Measurements from ENCODE around the gene CHRFAM7A.
"Not testable (repeated sequence)": the region's sequence is repeated elsewhere in the genome, so short reads cannot be mapped to it uniquely, and the experiment has no call there.

CHRFAM7A gene

GRCh38 chr15:30392766-30393663, at the start of gene CHRFAM7A:
Gene CHRFAM7A, minus strand, starts transcription at chr15:30393540. Its CDS starts 10,189 bp downstream, at chr15:30383351.
- not testable (repeated sequence) for DNase-seq (ENCODE audit: low read depth)
- H3K4me3 ChIP-seq (replicated peaks; ENCODE audit: low read depth, low read length): peak within 1 kb of the TSS; percentile 25

- H3K4me3 ChIP-seq (replicated peaks; ENCODE audit: low read depth, low read length); DNase-seq (ENCODE audit: low read depth): not testable (repeated sequence)
These were observed 45.0 kb upstream of the CHRFAM7A start for GRCh38 chr15:30438348-30438747.

- not testable (repeated sequence) for DNase-seq (ENCODE audit: low read depth); H3K4me3 ChIP-seq (replicated peaks; ENCODE audit: low read depth, low read length)
These were observed 42.5 kb upstream of the CHRFAM7A start for GRCh38 chr15:30435878-30436277.

DNA sequence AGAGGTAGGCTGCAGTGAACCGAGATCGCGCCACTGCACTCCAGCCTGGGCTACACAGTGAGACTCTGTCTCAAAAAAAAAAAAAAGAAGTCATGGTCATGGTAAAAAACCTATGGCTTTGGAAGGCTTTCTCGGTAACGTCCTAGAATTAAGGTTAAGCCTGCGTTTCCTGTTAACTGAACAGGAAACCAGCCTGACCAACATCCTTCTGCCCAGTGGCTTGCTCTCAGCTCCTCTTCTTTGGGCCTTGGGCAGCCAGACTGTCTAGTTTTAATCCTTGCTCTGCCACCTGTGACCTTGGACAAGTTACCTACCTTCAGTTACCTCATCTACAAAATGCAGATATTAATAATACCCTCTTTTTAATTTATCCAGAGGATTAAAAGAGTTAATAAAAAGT, 27.4 kb upstream of the CHRFAM7A start:
- H3K4me3 ChIP-seq (replicated peaks; ENCODE audit: low read depth, low read length): not testable (repeated sequence)

DNA sequence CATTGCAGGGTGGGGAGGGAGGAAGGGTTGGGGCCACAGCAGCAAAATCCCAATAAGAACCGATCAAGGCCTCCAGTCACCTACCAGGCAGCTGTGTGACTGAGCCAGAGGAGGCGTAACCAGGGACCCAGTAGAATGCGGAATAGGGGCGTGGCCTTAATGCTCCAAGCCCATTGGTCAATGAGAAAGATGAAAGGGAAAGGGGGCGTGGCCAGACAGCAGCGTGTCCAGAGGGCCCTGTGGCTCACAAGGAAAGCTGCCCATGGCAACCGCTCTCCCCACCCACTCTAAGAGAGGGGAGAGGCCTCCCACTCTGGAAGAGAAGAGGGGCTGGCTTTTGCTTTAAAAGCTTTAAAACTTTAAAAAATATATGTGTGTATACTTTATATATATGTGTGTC, 20.8 kb upstream of the CHRFAM7A start, which contains the start of gene GOLGA8R:
Gene GOLGA8R (minus strand): TSS at position 101 of the 400 bp plus-strand sequence. CDS start 98 bp downstream, at position 3.
- H3K4me3 ChIP-seq (replicated peaks; ENCODE audit: low read depth, low read length); DNase-seq (ENCODE audit: low read depth): not testable (repeated sequence)

More for the DNA sequence above, 27.4 kb upstream of the CHRFAM7A start:
- DNase-seq (ENCODE audit: low read depth): not testable (repeated sequence)

GRCh38 chr15:30407636-30408035, 14.3 kb upstream of the CHRFAM7A start:
- H3K4me3 ChIP-seq (replicated peaks; ENCODE audit: low read depth, low read length); DNase-seq (ENCODE audit: low read depth): not testable (repeated sequence)

DNA sequence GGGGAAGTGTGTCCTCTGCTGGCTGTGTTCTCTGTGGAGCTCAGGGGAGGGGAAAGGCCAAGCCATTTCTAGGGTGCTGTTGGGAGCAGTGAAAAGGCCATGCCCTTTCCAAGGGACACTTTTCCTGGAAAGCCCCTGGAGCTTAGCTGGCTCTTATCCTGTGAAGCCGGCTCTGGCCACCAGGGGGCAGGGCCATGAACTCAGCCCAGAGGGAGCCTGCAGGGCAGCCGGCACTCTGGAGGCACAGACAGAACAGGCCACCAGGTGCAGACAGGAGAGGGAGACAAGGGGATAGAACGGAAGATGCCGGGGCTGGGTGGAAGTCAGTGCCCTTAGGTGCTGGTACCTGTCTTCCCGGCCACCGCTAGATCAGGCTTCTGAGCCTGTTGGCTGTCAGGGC, 5.6 kb upstream of the CHRFAM7A start:
- DNase-seq (ENCODE audit: low read depth); H3K4me3 ChIP-seq (replicated peaks; ENCODE audit: low read depth, low read length): not testable (repeated sequence)

DNA sequence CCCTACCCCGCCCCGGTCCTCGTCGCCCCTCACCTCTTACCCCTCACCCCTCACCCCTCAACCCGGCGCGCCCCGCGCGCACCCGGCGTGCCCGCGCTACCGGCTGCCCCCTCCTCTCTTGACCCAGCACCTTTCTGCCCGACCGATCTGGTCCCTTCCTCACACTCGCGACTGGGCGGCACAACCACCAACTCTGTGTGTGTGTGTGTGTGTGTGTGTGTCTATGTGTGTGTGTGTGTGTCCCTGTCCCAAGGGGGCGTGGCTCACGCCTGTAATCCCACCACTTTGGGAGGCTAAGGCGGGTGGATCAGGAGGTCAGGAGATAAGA, 288 bp upstream of the CHRFAM7A start:
- not testable (repeated sequence) for H3K4me3 ChIP-seq (replicated peaks; ENCODE audit: low read depth, low read length)

DNA sequence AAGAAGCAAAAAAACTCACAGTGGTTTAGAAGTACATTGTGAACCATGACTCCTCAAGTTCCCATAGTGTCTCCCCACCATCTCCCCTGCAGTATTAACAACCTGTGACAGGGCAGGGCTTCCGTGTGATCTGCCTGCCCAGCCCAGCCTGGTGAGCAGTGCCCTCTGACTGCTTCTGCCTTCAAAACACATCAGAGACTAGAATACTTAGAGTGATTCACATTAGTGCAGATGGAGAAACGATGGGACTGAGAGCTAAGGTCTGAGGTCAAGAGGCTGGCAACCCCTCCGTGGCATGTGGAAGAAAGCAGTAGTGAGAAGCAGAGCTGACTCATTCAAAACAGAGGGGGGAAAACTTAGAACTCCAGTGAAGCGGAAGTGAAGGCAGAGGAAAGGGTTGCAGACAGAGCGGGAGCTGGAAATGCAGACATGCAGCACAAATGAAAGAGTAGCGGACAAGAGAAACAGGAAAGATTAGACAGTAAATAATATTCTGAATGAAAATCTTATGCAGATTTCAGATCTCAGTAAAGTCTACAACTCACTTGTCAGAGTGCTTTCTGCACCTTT, 6.9 kb downstream of the CHRFAM7A start:
- not testable (repeated sequence) for DNase-seq (ENCODE audit: low read depth); H3K4me3 ChIP-seq (replicated peaks; ENCODE audit: low read depth, low read length)

More for the DNA sequence above, 288 bp upstream of the CHRFAM7A start:
- not testable (repeated sequence) for DNase-seq (ENCODE audit: low read depth)

- DNase-seq (ENCODE audit: low read depth): not testable (repeated sequence)
These were observed 16.3 kb downstream of the CHRFAM7A start for GRCh38 chr15:30377082-30377413.

GRCh38 chr15:30376375-30377081, 16.8 kb downstream of the CHRFAM7A start:
- DNase-seq (ENCODE audit: low read depth); H3K4me3 ChIP-seq (replicated peaks; ENCODE audit: low read depth, low read length): not testable (repeated sequence)

More at GRCh38 chr15:30377082-30377413, 16.3 kb downstream of the CHRFAM7A start:
- H3K4me3 ChIP-seq (replicated peaks; ENCODE audit: low read depth, low read length): not testable (repeated sequence)

- not testable (repeated sequence) for H3K4me3 ChIP-seq (replicated peaks; ENCODE audit: low read depth, low read length); DNase-seq (ENCODE audit: low read depth)
These were observed 17.5 kb downstream of the CHRFAM7A start for GRCh38 chr15:30375872-30376271.

DNA sequence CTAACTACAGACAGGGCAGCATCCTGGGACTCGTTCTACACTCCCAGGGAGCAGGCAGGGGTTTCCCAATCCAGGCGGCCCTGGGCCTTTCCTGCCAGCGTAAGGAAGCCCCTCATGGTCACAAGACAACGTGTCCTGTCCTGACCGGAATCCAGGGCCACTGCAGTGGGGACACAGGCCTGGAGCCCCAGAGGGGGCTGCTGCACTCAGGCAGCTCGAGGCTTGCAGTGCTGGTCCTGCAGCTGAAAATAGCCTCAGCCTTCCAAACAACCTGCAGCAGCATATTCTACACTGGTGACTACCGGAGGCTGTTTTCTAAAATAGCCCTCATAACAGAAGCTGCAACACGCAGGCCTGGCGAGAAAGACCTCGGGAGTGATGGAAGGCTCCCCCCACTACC, 18.5 kb downstream of the CHRFAM7A start:
- not testable (repeated sequence) for DNase-seq (ENCODE audit: low read depth); H3K4me3 ChIP-seq (replicated peaks; ENCODE audit: low read depth, low read length)

DNA sequence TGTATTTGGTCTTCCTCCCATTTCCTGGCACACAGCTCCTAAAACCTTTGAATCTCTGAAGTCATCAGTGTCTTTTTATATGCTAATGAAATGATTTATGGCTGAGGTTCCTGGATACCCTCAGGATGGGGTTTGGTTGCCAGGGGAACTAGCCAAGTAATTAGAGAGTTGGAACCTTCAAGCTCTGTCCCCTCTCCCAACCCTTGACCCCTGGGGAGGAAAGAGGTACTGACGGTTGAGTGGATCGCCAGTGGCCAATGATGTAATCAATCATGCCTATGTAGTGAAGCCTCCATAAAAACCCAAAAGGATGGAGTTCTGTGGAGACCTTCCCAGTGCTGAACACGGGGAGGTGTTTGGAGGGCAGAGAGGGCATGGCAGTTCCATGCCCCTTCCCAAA, 25.1 kb downstream of the CHRFAM7A start:
- H3K4me3 ChIP-seq (replicated peaks; ENCODE audit: low read depth, low read length); DNase-seq (ENCODE audit: low read depth): not testable (repeated sequence)

DNA sequence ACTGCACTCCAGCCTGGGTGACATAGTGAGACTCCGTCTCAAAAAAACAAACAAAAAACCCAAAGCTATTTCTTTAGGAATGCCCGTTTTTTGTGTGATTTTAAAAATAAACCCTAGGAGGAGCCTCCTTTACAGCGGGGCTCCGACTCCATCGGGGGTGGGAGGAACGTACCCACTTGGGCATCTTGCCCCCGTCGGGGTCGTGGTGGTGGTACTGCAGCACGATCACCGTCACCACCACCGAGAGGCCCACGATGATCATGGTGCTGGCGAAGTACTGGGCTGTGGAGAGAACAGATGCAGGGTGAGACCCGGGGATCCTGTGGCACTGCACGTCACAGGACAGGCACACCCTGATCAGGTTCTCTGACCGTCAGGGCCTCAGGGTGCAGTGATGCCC, 26.1 kb downstream of the CHRFAM7A start:
- DNase-seq (ENCODE audit: low read depth); H3K4me3 ChIP-seq (replicated peaks; ENCODE audit: low read depth, low read length): not testable (repeated sequence)

- H3K4me3 ChIP-seq (replicated peaks; ENCODE audit: low read depth, low read length); DNase-seq (ENCODE audit: low read depth): not testable (repeated sequence)
These were observed 31.9 kb downstream of the CHRFAM7A start for GRCh38 chr15:30361404-30361803.

GRCh38 chr15:30360990-30361389, 32.4 kb downstream of the CHRFAM7A start:
- DNase-seq (ENCODE audit: low read depth); H3K4me3 ChIP-seq (replicated peaks; ENCODE audit: low read depth, low read length): not testable (repeated sequence)

DNA sequence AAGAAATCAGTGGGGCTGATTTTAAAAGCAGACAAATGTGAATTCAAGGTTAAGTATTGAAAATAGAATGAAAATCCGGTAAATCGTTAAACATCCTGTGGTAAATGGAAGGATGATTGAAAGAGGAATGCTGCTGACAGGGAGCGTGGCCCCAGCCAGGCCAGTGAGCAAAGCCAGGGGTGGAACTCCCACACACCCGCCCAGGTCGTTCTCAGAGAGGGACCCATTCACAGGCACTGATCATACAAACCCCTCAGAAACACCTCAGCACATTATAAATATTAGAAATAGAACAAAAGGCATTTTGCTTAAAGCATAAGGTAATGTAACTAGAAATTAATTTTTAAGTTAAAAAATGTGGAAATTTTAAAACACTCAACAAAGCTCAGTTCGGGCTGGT, 38.3 kb downstream of the CHRFAM7A start:
- H3K4me3 ChIP-seq (replicated peaks; ENCODE audit: low read depth, low read length); DNase-seq (ENCODE audit: low read depth): not testable (repeated sequence)

DNA sequence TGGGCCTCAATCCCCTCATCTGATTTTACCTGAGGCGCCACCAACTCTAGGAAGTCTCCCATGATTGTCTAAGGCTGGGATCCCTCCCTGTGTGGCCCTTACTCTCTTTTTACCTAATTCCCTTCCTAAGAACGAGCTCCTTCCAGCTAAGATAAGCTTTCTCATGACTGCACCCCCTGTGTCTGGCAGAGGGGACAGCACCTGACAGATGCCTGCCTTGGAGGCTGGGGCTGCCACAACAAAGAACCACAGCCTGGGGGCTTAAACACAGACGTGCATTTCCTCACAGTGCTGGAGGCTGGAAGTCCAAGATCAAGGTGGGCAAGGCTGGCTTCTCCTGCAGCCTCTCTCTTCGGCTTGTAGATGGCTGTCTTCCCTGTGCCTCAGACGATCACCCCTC, 43.5 kb downstream of the CHRFAM7A start:
- not testable (repeated sequence) for DNase-seq (ENCODE audit: low read depth); H3K4me3 ChIP-seq (replicated peaks; ENCODE audit: low read depth, low read length)
